Muscle of arm (tissue), 12 donors: Measurements from ENCODE around the gene GXYLT2. TPM values are rescaled to one million over a fixed set of nuclear protein-coding genes. Genes with fewer than 3 reads are reported as not detected.

Experiments used
- DNase-seq: peaks from one replicate; pipeline ENCODE4 v3.0.0-alpha.2; 2013
- polyA plus RNA-seq, 12 donors: library from polyadenylated mRNA; unstranded; fragments of 120-200 nt; gene quantifications; one replicate each; pipeline ENCODE4 v1.2.1, GENCODE V29; 2013; ENCODE audit not compliant: insufficient read length in 12 of 12

The GXYLT2 gene
- polyA plus RNA-seq, 12 donors: 24.6 to 48.8 (median 34.8) TPM; not detected in 1

DNA sequence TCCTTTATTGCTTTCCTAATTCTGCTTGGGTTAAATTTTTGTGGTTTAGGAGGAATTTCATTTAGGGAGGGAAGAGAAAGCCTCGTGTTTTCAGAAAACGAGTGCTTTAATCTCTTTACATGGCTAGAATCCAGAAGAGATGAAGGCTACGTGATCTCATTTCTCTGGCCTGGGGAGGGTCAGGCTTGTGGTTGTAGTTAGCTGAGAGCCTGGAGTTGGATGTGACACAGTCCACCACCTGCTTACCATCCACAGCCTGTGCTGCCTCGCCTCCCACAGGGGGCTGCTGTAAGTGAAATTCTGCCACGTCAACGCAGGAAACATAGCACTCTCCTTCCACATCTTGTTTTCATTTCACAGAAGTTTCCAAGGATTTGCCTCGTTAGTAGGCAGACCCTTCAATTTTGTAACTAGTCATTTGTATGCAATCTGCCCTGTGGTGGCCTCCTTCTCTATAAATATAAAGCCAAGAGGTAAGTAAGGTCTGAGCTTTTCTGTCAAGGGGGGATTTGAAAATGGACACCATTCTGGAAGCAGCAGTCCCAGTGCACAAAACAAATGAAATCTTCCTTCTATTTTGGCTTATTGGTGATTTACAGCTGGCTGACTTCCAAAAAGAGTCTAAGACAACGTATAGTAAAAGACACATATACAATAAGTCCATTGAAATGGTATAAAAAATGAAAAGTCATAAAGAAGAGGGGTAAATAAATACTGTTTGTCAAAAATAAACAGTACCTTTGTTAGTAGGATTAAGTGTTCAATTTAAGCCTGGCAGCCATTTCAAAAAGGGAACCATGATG, 3.4 kb downstream of the GXYLT2 start:
- DNase-seq: peak; percentile 80

DNA sequence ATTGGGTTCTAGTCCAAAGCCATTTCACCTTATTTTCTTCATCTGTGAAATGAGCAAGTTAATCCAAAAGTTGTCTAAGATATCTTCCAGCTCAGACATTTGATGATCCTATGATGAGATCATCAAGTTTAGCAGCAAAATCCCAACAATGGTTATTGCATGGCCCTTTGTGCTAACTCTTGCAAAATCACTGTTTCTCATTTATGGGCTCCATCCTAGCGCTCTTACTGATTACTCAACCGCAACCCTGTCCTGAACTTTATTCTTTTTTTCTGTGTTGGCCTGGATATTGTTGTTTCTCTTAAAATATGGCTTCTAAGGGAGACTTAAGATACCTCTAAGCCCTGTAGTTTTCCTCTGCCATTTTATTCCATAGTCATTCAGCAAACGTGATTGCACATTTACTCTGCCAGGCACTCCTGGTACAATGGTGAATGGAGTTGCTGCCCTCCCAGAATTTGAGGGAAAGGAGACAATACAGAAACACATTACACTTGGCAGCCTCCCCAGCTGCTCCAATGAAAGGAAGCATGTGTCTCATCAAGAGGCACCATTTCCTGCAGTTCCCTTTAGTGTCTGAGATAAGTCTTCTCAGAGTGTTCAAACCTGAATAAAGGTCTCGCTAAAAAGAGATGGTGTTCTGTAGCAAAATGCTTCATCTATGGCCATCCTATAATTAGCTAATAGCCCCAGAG, 4.4 kb downstream of the GXYLT2 start:
- peak; percentile 70 for DNase-seq

DNA sequence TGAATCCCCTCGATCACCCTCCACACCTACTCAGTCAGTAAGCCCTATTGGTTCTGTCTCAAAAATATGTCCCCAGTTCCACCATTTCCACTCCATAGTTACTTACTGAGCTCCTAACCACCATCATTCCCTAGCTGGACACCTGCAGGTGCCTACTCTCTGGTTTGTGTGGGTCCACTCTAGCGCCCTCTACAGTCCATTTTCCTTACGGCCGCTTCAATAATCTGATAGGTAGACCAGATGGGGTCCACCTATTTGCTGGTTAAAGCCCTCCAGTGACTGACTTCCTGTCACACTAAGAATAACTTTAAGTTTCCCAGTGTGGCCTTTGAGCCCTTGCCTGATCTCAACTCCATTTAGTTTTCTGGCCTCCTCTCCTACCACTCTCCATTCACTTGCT, 5.0 kb downstream of the GXYLT2 start:
- no peak for DNase-seq

DNA sequence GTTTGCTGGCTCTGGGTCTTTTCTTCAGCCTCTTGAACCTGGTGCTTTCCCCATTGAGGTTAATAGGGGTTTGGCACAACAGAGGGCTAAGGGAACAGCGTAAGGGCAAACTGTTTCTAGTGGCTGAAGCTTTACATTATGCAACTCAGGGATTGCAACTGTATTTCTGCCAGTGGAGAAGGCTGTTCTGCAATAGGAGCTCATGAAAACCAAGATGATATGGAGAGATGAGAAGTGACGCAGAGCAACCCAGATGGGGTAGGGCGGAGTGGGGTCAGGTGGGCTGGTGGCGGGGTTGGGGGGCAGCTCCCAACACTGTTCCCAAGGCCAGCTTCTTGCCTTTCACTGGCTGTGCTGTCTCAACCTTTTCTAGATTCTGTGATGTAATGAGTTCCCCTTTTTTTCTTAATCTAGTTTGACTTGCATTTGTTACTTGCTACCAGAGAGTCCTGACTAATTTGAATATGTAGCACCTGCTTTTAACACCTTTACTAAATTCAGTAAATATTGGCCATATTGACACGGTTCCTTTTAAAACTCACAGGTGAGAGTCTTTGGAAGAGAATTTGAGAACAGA, 7.2 kb downstream of the GXYLT2 start:
- DNase-seq: no peak

DNA sequence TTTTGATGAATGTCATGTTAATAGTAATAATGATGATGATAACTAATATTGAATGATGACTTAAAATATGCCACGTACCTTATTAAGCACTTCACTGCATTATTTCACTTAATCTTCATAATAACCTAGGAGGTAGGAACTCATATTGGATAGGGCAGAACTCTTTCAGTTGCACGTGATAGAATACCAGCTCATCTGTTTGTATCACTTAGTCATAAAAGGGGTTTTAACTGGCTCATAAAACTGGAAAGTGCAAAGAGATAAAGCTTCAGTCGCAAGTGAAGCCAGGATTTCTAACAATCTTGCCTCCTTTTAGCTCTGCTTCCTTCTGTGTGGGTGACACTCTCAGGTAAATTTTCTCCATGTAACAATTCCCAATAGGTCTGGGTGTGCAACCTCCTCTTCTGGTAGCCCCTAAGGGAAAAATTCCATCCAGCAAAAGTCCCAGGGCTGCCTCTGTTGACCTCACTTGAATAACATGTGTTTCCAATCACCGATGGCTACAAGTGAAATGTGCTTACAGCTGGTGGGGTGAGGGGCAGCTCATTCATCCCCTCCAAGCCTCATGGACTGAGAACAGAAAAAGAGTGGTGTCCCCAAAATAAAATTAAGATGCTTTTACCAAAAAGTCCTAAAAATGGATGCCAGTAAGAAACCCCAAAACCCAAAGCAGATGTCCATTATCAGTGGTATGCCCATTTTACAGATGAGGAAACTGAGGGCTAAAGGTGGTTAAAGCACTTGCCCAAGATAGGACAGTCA, 9.3 kb downstream of the GXYLT2 start:
- DNase-seq: no peak

DNA sequence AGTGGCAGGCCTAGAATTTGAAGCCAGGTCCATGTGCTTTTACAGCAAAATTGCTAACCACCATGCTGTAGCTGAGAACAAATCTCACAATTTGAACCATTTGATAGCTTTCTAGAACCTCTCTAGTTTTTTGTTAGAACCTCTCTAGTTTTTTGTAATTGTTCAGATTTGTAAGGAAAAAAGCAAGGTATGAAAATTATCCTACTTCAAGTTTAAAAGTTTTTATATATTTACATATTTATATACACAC, 9.8 kb downstream of the GXYLT2 start:
- no peak for DNase-seq

DNA sequence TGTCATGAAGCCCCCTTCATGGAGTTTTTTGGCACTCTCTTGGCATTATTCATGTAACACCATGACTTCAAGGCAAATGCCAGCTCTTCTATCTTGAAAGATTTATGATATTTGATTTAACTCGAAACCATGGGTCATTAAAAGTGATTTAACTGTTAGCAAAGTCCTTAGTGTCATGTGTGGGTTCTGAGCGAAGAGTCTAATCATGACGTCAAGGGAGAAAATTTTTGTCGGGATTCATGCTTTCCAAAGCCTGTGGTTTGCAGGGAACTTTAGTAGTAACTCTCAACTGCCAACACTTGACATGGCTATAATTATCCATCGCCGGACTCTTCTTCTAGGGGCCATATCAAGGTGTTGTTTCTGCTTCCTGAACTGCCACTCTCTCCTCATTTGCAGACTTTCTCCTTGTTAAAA, 11.5 kb downstream of the GXYLT2 start:
- DNase-seq: no peak

DNA sequence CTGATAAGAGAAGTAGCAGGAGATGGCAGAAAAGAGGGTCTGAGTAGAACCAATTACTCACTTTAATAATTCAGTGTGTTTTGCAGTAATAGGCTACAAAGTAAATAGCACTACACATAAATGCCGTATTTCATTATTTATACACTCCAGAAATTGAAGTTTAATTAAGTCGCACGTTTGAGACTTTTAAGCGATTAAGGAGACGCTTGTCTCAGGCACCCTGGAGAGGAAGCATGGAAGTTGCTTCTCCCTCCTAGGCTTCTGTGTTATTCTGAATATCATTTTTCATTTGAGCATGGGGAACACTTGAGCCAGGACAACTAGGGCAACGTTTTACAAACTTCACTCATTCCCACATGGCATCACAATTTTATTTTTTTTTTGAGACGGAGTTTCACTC, 12.2 kb downstream of the GXYLT2 start:
- no peak for DNase-seq

DNA sequence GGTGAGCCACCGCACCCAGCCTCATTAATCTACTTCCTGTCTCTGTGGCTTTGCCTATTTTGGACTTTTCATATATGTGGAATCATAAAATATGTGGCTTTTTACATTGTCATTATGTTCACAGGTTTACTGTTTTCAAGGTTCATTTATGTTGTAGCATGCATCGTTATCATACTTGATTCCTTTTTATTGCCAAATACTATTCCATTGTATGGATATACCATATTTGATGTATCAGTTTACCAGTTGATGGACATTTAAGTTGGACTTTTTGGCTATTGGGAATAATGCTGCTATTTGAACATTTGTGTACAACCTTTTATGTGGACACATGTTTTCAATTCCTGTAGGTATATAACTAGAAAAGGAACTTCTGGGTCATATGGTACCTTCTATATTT, 14.0 kb downstream of the GXYLT2 start:
- no peak for DNase-seq

DNA sequence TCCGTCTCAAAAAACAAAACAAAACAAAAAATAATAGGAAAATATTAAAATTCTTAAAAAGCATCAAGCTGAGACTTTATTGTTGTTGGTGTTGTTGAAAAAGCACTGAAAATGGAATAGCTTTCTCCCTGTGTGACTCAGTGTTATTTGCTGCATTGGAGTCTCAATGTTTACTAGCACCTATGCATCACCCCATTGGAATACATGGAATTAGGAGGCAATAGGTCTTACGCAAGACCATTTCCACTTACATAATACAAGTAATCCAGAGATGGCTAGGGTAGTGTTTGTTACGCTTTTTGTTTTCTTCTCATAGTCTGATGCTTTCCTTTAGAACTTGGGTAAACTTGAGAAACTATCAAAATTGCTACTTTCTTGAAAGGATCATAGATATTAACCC, 15.2 kb downstream of the GXYLT2 start:
- DNase-seq: no peak

DNA sequence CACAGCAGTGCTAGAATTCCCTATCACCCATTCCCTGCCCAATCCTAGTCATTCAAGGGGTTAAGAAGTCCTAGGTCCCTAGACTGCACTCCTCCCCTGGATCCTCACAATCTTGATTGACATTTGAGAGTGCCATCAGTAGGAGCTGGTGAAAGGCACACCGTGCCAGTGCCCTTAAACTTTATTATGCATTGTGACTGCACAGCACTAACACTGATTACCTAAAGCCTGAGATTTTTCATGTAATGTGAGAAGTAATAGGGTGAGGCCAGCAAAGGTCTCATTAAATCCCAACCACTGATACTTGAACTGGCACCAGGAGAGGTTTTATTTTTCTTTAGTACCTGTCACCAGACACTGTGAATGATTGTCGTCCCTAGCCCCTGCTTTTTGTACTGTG, 16.3 kb downstream of the GXYLT2 start:
- DNase-seq: no peak

DNA sequence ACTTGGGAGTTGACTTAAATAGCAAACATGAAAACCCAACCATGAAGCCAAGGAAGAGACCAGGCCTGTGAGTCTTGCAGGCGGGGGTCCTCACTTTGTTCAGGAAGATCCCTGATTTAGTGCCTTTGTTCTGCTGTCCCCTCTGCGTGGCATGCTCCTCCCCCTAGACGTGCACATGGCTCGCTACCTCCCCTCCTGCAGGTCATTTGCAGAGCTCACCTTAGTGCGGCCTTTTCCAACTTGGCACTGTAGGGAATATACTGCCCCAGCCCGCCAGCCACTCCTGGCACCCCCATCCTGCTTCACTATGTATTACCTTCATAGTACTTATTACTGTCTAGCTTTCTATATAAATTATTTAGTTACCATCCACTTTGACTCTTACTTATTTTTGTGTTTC, 18.3 kb downstream of the GXYLT2 start:
- no peak for DNase-seq

DNA sequence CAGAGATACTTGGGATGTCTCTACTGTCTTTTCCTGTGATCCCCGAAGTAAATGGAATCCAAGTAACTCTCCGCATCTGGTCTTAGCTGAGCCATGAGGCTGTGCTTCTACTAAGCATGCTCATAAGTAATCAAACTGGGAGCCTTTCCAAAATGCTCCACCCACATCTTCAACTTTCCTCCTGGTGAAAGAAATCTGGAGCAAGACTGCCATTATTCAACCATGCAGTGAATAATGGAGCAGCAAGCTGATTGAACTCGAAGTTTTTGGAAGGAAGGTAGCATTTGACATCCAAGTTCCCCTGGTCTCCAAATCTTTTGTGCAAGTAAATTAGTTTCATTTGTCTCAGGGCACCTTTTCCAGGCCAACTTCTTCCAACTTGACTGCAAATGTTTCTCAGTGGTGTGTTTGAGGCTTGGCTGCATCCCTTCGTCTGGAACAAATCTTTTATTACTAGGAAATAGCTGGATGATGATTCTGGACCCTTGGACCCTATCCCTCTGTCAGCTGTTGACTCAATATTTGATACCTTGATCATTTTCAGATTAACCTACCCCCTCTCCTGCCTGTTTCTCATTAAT, 19.4 kb downstream of the GXYLT2 start:
- peak; percentile 98 for DNase-seq

DNA sequence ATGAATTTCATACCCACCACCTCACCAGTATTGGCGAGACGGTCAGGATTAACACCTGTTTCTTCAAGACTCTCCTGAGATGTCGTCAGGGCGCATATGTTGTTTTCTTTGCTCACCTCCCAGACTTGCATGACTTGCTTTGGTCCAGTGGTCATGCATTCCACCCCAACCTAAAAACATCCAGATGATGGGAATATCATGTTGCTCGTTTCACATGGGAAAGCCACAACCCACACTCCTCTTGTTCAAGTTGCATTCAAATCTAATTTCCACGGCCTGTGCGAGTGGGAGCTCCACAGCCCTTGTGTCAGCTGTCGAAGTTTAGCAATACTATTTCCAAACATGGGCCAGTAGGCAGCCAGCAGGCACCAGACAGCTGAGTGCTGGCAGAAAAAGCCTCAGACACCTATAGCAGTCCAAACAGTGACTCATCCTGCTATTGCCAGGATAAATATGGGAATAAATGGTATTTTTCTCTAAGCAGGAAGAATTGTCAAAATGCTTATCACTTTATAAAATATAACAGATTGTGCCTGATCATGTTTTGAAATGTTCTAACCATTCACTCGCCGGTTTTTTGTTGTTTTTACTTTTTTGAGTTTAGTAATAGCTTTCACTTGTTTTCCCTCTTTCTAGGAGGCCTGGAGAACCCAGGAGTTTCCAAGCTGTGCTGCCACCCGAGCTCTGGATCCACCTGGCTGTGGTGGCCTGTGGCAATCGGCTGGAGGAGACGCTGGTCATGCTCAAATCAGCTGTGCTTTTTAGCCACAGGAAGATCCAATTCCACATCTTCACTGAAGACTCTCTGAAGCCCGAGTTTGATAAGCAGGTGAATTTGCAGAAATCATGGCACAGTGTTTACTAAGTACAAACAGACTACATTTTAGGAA, 20.1 kb downstream of the GXYLT2 start:
- peak; percentile 13 for DNase-seq

DNA sequence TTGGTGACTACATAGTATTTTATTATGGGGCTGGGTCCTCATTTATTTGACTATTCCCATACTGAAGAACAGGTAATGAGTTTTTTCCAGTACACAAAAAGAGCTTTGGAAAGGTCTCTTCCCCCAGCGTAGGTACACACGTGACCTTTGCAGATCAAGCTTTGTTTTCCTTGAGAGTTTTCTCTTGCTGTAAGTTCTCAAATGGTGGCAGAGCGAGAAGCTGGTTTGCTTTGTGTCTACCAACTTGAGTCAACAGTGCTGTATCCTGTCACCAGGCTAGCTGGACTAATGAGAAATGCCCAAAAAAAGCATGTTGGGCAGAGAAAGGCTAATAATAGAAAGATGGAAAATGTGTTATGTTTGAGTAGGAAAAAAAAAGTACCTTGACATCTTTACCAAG, 21.7 kb downstream of the GXYLT2 start:
- DNase-seq: no peak

DNA sequence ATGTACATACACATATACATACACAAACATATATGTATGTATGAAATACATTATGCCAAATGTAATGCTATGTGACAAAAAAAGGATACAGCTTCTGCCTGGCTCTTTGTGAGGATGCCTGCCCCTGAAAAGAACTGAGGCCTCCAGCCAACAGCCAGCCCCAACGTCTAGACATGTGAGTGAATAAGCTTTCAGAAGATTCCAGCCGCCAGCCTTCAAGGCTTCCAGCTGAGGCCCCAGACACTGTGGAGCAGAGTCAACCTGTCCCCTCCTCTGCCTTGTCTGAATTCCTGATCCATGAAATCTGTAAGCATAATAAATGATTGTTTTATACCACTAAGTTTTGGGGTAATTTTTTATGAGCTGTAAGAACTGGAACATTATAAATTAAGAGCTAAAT, 24.7 kb downstream of the GXYLT2 start:
- no peak for DNase-seq

DNA sequence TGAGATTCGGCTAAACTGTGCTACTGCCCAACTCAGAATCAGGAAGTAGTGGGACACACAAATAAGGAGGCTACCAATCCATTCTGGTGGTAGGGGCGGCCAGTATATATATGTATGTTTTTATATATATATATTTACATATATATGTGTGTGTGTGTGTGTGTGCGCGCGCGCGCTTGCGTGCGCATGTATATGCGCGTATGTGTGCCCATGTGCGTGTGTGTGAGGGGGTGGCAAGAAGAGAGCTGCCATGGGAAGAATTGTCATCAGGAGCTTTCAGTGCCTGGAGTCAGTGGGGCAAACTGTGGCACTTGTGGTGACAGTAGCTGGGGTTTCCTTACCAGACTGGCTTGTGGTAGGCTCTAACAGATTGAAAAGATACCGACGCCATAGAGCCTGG, 26.5 kb downstream of the GXYLT2 start:
- no peak for DNase-seq

DNA sequence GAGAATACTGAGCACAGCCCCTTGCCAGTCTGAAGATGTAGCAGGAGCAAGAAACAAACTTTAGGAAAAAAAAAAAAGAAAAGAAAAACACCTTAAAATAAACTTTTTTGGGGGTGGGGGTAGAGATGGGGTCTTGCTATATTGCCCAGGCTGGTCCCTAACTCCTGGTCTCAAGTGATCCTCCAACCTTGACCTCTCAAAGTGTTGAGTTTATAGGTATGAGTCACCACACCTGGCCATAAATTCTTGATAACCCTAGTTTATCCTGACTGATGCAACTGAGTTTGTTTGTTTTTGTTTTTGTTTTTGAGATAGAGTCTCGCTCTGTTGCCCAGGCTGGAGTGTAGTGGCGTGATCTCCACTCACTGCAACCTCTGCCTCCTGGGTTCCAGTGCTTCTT, 28.4 kb downstream of the GXYLT2 start:
- DNase-seq: no peak

DNA sequence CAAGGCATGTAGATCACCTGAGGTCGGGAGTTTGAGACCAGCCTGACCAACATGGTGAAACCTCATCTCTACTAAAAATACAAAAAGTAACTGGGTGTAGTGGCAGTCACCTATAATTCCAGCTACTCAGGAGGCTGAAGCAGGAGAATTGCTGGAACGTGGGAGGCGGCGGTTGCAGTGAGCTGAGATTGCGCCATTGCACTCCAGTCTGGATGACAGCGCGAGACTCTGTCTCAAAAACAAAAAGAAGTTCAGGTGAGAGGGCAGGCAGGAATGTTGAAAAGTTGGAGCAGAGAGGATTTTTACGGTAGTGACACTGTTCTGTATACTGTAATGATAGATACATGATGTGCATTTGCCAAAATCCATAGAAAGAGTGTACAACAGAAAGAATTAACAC, 31.7 kb downstream of the GXYLT2 start:
- no peak for DNase-seq

DNA sequence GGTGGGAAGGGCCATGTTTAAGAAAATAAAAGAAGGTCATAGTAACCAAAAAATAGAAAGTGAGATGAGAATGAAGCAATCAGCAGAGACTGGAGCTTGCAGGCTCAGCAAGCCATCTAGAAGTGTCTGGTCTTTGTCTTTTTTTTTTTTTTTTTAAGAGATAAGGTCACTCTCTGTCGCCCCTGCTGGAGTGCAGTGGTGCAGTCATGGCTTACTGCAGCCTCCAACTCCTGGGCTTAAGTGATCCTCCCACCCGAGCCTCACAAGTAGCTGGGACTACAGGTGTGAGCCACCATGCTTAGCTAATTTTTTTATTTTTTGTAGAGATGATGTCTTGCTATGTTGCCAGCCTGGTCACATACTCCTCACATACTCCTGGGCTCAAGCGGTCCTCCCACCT, 36.2 kb downstream of the GXYLT2 start:
- DNase-seq: no peak
